HG03064 (cell line): ENCODE data around the gene PSMG1.
"Not testable (repeated sequence)": the region's sequence is repeated elsewhere in the genome, so short reads cannot be mapped to it uniquely, and the experiment has no call there.

Experiments used
- ATAC-seq: cut with Tn5 transposase; IDR thresholded peaks from one replicate; pipeline ENCODE4 v1.9.1; 2021; ENCODE audit warnings: low read depth; ENCODE audit not compliant: unreplicated experiment

The PSMG1 gene, protein sequence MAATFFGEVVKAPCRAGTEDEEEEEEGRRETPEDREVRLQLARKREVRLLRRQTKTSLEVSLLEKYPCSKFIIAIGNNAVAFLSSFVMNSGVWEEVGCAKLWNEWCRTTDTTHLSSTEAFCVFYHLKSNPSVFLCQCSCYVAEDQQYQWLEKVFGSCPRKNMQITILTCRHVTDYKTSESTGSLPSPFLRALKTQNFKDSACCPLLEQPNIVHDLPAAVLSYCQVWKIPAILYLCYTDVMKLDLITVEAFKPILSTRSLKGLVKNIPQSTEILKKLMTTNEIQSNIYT

DNA sequence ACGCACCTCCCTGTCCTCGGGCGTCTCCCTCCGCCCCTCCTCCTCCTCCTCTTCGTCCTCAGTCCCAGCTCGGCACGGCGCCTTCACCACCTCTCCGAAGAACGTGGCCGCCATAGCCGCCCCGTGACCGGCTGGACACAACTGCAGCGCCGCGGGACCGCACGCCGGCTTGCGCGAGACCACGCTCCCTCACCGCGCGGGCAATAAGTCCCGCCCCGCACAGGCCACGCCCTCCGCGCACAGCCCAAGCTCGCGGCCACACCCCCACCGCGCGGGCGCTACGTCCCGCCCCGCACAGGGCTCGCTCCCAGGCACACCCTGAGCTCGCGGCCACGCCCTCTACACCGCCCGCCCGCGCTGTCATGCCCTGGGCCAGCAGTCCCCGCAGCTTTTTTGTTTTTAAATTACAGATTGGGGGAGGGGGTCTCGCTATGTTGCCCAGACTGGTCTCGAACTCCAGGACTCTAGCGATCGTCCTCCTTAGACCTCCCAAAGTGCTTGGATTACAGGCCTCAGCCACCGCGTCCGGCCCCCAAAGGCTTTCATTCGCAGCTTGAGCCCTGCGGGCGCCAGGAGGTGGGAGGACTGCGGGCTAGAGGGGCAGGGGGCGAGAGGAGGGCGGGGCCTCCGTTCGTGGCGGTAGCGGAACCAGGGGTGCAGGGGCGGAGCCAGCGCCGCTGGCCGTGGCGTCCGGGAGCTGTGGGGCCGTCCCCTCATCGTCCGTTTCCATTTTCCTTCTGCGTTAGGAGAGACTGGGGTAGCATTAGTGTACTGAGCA lies at the start of gene PSMG1:
Gene PSMG1, minus strand, starts transcription at position 180 of the 778 bp plus-strand sequence. Its CDS starts 66 bp downstream, at position 114.
- peak; percentile 88 for ATAC-seq

DNA sequence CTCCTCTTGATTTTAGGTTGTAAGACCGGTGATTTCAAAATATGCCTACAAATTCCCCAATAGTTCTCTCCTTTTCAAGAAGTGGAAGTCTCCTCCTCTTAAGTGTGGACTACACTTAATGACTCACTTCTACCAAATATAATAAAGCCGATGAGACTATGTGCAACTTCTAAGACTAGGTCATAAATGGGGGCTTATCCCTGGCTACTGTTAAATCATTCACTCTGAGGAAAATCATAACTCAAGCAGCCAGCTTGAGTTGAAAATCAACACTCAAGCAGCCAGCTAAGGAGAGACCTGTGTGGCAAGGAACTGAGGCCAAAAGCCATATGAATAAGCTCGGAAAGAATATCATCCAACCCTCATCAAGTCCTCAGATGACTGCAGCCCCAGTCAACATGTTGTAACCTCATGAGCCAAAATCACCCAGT lies 49.6 kb upstream of the PSMG1 start:
- no peak for ATAC-seq

DNA sequence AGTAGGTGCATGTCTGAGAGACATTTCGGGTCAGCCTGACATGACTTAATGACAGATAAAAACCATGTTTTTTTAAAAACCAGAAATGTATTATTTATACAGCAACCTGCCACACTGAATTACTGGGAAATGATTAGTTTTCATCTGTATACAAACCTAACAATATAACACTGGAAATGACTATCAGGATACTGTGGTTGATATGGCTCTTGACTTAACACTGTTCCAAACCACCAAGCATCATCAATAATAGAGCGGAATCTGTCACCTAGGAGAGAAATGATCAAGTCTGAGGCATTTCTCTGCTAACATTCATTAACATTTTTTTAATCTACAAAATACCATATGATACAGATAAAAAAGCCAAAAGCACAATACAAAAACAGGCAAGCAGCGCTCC lies 41.7 kb upstream of the PSMG1 start:
- ATAC-seq = no peak

DNA sequence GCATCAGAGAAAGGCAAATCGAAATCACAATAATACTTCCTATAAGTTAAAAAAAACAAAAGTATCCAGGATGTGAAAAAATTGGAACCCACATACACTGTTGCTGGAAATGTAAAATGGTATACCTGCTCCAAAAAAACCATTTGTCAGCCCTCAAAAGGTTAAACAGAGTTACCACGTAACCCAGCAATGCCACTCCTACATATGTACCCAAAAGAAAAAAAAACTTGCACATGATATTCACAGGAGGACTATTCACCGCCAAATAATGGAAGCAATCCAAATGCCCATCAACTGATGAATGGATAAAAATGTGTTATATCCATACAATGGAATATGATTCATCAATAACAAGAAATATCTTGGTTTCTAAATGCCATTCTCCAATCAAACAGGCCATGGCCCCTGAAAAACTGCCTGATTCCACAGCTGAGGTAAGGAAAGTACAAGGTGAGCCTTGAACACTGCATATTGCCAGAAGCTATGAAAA lies 38.8 kb upstream of the PSMG1 start:
- ATAC-seq = no peak

DNA sequence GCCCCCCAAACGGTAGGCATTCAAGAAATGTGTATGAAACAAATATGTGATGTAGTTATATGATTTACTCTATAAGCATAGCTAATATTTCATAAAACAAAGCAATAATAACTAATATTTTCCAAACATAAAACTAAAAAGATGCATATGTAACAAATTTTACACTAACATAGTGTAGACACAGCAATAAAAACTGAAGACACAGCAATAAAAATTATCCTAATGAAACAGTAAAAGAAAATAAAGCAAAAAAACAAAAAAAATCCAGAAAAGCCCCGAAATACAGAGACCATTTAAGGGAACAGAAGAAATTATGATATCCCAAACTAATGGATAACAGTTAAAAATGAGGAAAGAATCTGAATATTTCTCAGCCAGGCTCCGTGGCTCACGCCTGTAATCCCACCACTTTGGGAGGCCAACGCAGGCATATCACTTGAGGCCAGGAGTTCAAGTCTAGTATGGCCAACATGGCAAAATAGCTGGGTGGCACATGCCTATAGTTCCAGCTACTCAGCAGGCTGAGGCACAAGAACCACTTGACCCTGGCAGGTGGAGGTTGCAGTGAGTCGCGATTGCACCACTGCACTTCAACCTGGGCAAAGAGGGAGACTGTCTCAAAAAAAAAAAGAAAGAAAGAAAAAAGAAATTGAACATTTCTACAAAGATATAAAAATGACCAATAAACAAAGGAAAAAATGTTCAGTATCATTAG lies 38.2 kb upstream of the PSMG1 start:
- no peak for ATAC-seq

DNA sequence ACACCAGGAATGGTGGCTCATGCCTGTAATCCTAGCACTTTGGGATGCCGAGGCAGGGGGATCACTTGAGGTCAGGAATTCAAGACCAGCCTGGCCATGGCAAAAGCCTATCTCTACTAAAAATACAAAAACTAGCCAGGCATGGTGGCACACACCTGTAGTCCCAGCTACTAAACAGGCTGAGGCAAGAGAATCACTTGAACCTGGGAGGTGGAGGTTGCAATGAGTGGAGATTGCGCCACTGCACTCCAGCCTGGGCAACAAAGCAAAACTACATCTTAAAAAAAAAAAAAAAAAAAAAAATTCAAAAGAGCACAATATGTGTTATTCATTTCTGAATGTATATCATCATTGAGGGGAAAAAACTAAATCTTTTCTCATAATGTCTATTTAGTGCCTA lies 37.6 kb upstream of the PSMG1 start:
- not testable (repeated sequence) for ATAC-seq

DNA sequence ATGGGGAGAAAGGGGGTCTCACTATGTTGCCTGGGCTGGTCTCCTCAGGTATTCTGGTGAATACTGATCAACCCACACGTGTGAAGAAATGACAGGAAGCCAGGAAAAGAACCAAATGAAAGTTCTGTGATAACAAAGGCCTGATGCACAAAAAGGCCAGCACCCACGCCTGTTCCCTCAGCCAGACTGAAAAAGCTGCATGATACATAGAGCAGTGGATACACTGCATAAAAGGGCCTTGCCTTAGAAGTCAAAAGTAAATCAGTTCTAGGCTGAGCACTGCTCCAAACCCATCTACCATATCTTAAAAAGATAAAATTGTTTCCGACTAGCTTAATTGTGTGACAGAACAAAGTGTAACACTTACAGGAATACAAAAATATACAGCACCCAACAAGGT lies 36.9 kb upstream of the PSMG1 start:
- no peak for ATAC-seq

DNA sequence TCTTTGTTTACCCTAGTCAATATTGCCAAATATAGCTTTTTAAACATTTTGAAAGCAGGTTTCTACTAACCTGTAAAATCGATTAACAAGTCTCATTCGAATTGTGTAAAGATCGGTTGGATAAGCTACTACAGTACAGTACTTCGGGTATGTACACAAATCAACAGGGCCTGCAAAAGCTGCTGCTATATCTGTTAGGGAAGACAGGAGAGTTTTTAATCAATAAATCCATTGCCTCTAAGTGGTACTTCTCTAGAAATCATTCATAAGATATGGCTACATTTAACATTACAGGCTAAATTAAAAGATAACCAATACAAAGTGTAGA lies 34.8 kb upstream of the PSMG1 start:
- ATAC-seq = no peak

DNA sequence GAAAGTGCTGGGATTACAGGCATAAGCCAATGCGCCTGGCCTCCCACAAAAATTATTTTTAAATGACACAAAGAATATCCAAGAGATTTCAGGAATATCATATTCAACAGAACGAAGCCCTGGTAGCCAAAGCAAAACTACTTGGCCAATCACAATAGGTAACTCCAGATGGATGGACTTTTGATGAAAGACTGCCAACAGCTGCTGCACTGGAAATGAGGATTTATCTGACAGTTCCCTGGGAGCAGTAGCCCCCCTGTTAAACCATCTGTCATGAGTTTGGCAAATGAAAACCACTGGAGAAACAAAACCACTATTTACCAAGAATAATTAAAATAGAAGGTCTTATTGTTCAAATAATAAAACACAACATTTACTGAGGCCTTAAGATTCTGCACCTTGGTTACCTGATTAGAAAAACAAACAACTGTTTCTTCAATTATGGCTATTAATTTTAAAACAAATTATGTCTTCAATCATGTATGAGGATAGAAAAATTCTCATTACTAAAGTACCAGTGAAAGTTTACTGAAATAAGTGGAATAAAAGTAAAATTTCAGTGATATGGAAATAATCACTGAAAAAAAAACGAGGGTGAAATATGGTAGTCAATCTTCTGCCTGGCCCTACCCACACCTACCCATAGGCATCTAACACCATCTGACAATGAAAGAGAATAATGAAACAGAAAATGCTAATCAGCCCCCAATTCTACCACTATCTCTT lies 34.3 kb upstream of the PSMG1 start:
- no peak for ATAC-seq

DNA sequence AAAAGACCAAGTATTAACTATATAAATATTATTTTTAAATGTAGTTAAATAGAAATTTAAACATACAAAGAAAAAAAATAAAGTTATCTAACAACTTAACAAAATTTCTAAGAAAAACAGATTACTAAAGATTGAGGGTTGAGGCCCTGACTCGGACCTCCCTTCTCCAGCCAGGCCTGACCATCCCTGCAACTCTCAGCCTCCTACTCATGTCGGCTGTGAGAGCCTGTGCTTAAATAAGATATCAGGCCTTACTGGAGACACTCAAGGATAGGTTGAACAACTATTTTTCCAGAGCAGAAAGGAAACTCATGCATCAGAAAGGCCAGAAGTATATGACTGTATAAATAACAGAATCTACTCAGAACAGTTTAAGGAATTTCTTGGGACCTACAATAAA lies 33.0 kb upstream of the PSMG1 start:
- no peak for ATAC-seq

DNA sequence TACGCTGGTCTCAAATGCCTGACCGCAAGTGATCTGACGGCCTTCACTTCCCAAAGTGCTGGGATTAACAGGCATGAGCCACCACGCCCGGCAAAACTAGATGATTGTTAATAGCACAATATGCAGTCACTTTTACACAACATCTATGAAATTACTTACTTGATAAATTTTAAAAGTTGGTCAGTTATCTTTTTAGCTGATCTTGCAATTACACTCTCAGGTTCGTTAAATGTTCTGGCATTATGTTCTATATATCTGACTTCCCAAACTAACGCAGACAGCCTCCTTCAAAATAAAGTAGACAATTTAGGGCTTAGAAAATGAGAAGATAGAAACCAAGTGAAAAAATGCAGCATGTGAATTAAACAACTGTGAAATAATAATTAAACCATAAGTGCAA lies 31.8 kb upstream of the PSMG1 start:
- ATAC-seq = no peak

DNA sequence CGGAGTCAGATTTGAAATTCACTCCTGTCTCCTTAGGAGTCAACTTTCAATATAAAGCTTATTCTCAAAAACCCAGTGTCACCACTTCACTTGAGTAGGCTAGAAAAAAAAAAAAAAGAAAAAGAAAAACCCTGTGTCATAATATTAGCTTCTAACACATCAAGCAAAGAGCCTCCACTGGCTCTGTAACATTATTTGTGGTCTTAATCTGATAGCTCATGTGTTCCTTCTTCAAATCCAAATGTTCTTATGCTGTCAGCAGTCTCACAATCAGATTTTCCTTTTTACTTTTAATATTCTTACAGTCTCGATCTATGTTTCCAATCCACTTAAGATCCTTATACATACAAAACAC lies 26.1 kb upstream of the PSMG1 start:
- ATAC-seq = no peak

DNA sequence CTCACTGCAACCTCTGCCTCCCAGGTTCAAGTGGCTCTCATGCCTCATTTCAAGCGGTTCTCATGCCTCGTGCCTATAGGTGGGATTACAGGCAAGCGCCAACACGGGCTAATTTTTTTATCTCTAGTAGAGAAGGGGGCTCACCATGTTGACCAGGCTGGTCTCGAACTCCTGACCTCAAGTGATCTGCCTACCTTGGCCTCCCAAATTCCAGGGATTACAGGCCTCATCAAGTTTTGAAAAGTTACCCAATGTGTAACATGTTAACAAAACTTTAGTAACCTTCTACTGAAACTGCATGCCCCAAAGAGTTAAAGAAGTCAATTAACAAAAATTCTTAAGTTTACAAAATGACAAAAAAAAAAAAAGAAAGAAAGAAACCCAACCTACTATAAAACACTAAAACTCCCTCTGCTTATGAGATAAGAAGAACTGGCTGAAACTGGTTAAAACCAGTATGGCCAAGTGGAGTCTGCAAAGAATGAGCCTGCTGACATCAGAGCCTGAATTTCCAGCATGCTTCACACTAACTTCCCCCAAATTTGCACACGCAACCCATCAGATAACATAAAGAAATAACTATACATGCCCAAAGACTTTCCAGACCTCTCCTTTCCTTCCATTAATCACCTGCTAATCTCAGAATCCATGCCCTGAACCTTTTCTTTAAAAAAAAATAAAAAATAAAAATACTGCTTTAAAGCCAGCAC lies 25.5 kb upstream of the PSMG1 start:
- no peak for ATAC-seq

DNA sequence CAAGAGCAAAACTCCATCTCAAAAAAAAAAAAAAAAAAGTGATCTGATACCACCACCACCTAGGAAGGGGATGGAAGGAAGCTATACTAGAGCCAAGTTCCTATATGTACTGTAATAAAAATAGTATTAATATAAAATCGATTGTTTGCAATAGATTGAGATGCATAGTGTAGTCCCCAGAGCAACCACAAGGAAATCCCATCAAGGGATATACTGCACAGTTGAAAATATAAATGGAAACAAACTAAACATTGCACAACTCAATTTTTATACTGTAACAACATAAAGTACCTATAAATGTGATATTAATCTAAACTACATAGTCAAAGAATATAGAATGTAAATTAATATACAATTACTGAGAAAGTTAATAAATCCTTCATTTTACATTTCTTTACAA lies 20.9 kb upstream of the PSMG1 start:
- ATAC-seq = no peak

DNA sequence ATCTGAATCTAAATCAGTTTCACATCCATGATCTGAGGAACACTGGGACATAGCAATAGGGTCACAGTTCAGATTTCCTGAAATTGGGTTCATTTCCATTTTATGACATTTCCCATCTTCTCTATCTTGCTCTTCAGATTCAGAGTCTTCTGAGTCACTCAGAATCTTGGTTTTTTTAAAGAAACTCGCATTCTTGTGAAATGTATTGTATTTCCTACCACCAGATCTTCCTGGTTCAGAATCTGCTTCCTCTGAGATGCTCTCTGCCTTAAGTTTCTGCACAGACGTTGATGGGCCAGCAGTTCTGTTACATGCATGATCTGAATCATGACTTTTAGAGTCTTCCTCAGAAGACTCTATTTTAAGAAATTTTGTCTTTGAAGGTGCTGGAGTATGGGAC lies 15.5 kb upstream of the PSMG1 start:
- no peak for ATAC-seq

DNA sequence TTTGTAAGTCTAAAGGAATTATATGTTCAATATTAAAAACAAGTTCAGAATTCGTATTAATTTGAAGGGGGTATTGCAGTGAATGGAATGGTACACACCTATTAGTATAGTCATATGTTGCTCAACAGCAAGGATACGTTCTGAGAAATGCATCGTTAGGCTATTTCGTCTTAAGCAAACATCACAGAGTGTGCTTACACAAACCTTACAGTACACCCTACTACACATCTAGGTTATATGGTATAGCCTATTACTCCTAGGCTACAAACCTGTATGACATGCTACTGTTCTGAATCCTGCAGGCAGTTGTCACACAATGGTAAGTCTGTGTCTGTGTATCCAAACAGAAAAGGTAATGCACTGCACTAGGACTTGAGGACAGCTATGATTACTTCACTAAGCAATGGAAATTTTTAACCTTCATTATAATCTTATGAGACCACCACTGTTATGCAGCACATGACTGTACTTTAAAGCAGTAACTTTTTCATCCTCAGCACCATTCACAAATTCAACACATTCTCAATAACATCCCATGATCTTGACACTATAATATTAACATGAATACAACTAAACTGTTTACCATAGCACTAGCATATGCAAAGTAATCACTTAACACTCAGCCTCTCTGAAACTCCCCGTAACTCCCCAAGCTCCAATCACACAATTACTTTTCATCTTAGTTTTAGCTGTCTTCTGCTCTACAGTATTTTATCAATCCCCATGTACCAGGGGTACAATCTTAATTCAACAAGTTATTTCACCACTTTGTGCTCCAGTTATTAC lies 14.4 kb upstream of the PSMG1 start:
- ATAC-seq = no peak

DNA sequence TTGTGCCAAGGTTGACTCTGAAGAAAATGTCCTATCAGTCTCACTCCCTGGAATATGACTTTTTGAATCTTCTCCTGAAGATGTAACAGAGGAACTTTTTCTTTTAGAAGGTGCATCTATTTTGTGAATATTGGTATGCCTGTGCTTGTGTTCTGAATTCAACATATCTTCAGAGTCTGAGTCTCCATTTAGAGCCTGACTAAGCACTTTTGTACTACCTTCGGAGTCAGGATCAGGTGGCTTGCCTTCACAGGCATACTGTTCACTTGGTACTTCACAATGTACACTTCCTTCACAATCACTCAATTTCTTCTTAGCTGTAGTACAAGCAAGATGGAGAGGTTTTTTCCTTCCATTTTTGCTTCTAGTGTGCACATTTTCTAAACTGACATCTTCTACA lies 13.6 kb upstream of the PSMG1 start:
- ATAC-seq = no peak

DNA sequence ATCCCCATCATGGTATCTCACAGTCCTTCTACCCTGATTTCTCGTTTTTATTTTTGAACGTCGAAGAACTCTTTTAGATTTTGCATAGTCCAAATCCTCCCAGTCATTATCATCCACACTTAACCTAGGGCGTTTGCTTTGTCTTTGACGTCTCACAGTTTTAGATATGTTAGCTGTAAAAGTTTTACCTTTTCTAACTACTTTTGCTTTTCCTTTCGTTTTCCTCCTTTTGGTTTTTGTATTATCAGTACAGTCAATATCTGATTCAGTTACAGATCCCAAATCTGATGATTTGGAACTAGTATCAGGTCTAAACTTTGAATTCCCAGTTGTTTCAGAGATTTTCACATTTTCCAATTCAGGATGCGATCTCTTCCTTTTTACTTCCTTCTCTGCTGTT lies 13.1 kb upstream of the PSMG1 start:
- no peak for ATAC-seq

DNA sequence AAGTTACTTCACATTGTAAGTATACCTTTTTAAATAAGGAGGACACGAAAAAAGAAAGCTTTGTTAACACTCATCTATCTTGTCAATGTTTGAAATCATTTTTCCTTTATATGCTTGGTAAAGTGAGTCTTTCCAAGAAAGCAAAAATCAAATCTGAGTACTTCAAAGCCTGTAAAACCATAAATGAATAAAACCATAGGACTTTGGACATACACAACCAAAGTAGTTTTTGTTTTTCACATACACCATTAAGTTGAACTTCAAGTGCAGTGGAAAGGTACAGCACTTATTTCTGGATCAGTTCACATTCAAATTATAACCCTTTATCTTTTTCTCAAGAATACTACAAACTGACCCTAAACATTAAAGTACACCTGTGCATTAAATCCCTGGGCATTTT lies 10.1 kb upstream of the PSMG1 start:
- no peak for ATAC-seq
